Kidney (tissue), 14 donors: ENCODE results near the gene AUTS2. TPM values are rescaled to one million over a fixed set of nuclear protein-coding genes. Genes with fewer than 3 reads are reported as not detected.

Experiments used
- DNase-seq, 5 donors: peaks; one replicate each; pipeline ENCODE4 v3.0.0-alpha.2; 2013 to 2020
- FAIRE-seq: peaks from 2 replicates; lab custom pipeline; 2012; peaks lifted over from hg19 to GRCh38; lab: Jason Lieb, UNC
- H3K27ac ChIP-seq, 2 donors: one replicate each; pipeline ENCODE4 v1.7.0; 2013; ENCODE audit warnings: low read depth in 2 of 2, low read length in 2 of 2, inconsistent platforms in 1 of 2
- H3K27me3 ChIP-seq: one replicate; pipeline ENCODE4 v1.7.1; 2013; ENCODE audit warnings: low read length, inconsistent platforms; ENCODE audit not compliant: control insufficient read depth, insufficient read depth
- H3K36me3 ChIP-seq, 3 donors: one replicate each; pipeline versions ENCODE4 v1.7.0 to v1.7.1; 2013; ENCODE audit warnings: low read length in 3 of 3, control low read depth in 1 of 3, inconsistent platforms in 1 of 3; ENCODE audit not compliant: insufficient read depth in 3 of 3, control insufficient read depth in 2 of 3
- H3K4me1 ChIP-seq, 3 donors: one replicate each; pipeline versions ENCODE4 v1.7.0 to v1.7.1; 2013; ENCODE audit warnings: low read length in 3 of 3, inconsistent platforms in 1 of 3, low read depth in 1 of 3; ENCODE audit not compliant: control insufficient read depth in 2 of 3, insufficient read depth in 2 of 3
- H3K4me3 ChIP-seq, 3 donors: one replicate each; pipeline versions ENCODE4 v1.7.0 to v1.8.1; 2013; ENCODE audit warnings: low read length in 3 of 3, control low read depth in 1 of 3, inconsistent platforms in 1 of 3
- H3K9ac ChIP-seq, 3 donors: one replicate each; pipeline versions ENCODE4 v1.7.0 to v1.7.1; 2013; ENCODE audit warnings: low read length in 3 of 3, control low read depth in 1 of 3, inconsistent platforms in 1 of 3
- H3K9me3 ChIP-seq, 3 donors: one replicate each; pipeline versions ENCODE4 v1.7.0 to v1.7.1; 2013; ENCODE audit warnings: low read length in 3 of 3, control low read depth in 1 of 3, inconsistent platforms in 1 of 3; ENCODE audit not compliant: control insufficient read depth in 2 of 3, insufficient read depth in 1 of 3
- intact Hi-C: fragments of 100-400 bp; cut with DNase I; formaldehyde crosslinking; loops from one replicate; pipeline ENCODE4 v1.11.1; 2022
- polyA plus RNA-seq: library from polyadenylated mRNA; stranded (reverse); fragments of 350-450 nt; fragmentation: Illumina TruSeq; extraction: RNeasy Lipid Tissue Mini Kit (QIAGEN cat#74804); gene quantifications from one replicate; pipeline ENCODE4 v1.2.3, GENCODE V29; 2014; ENCODE audit warnings: low read depth, low replicate concordance; ENCODE audit not compliant: insufficient read depth
- total RNA-seq: library from RNA; stranded (reverse); fragmentation: NEBNext Ultra II Directional; extraction: Animal tissue kit (Norgen Biotek cat#: 25700); gene quantifications from one replicate; pipeline ENCODE4 v1.2.1, GENCODE V29; 2021
- TF ChIP-seq, protein P1 (sequence below): IDR thresholded peaks from 3 replicates; pipeline ENCODE4 v1.5.1; 2012; ENCODE audit warnings: mild to moderate bottlenecking, moderate library complexity, borderline replicate concordance; ENCODE audit not compliant: insufficient read depth; ENCODE audit errors: extremely low read depth
- donor health status: control.
- donor health status: control.
- donor health status: control.
- donor health status: control.
- donor health status: control.
- donor health status: DM: yes; HTN: yes; CAD: no.
- donor health status: Normal renal cell carcinoma (clear cell type).

Gene AUTS2
- total and polyA plus RNA-seq, 2 donors from 2014 or later: 5.2 to 33.8 TPM

DNA sequence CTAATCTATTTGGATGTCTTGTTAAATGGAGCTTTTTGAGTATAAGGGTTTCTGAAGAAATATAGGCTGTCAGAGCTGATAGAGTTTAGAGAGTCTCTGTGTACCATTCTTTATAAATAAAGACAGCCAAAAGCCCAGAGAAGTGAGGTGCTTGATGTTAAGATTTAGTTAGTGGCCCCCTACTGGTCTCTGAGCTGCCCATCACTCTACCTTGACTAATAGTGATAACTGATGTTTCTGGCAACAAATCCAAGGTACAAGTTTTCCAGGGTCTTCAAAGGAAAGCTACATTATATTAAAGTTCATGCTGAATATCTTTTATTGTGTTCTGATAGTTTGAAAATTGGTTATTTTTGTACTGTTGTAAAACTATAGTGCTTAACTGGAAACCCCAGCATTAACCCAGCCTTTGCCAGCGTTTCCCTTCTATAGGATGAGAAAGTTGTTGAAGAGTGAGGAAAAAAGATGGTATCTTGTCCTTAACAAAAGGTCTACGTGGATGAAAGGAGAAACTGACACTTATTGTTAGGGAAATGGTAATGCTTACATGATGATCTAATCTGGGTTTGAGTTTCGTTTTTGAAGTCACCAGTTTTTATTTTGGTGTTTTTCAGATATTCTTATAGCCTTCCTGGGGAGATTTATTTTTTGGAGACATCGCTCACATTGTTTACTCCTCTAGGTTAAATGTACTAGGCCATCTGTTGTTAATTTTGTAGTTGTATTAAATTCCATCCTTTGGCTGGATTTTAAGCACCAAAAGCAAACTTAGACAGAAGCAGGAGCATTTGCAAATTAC lies 79.0 kb downstream of the AUTS2 start:
- DNase-seq (no peak), FAIRE-seq (no peak)
- no peak overlapping the region for H3K9ac ChIP-seq
- no peaks in the 10 kb centered on the region for H3K36me3 ChIP-seq
- no peaks in the 10 kb centered on the region for H3K27me3 ChIP-seq
- intact Hi-C loops: no loop called here
- no peak overlapping the region for H3K27ac ChIP-seq
- H3K4me3 ChIP-seq: no peak overlapping the region
- TF ChIP-seq, protein P1, sequence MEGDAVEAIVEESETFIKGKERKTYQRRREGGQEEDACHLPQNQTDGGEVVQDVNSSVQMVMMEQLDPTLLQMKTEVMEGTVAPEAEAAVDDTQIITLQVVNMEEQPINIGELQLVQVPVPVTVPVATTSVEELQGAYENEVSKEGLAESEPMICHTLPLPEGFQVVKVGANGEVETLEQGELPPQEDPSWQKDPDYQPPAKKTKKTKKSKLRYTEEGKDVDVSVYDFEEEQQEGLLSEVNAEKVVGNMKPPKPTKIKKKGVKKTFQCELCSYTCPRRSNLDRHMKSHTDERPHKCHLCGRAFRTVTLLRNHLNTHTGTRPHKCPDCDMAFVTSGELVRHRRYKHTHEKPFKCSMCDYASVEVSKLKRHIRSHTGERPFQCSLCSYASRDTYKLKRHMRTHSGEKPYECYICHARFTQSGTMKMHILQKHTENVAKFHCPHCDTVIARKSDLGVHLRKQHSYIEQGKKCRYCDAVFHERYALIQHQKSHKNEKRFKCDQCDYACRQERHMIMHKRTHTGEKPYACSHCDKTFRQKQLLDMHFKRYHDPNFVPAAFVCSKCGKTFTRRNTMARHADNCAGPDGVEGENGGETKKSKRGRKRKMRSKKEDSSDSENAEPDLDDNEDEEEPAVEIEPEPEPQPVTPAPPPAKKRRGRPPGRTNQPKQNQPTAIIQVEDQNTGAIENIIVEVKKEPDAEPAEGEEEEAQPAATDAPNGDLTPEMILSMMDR: no peak
- H3K4me1 ChIP-seq: peaks cover 0 to 10% (median 0%) of the 10 kb centered on the region in 3 donors
- no peaks in the 10 kb centered on the region for H3K9me3 ChIP-seq

DNA sequence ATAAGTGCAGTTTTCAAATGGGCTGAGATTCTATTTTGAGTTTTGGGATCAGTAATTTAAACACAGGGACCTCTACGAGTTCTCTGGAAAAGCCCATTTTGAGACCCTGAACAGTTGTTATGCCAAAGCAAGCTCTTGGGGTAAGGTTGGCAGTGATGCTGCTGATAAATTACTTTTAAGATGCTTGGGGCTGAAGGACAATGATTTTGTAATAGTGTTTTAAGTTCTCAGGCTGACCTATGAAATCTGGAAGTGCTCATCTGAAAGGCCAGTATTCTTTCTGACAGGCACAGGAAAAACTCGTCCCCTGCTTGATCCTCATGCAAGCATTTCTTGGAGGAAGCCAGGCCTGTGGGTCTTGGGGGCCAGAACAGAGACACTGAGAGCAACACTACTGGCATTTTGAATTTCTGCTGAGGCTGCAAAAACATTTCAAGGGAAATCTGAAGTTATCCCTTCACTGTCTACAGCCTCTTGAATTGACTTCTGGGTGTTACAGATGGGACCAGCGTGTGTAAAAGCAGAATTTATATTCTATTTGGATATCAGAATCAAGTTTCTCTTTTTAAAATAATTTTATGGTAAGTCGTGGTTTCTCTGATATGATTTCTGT lies 79.7 kb downstream of the AUTS2 start:
- peak in 2 of 5 donors; percentile 24 to 49 for DNase-seq
- TF ChIP-seq, protein P1: no peak
- intact Hi-C loops: no loop called here

GRCh38 chr7:69678494-69679187 lies 80.4 kb downstream of the AUTS2 start:
- no peaks in the 10 kb centered on the region for H3K9me3 ChIP-seq
- H3K9ac ChIP-seq: no peak overlapping the region
- no peak for FAIRE-seq
- intact Hi-C loops: no loop called here
- peaks cover 0 to 10% (median 0%) of the 10 kb centered on the region in 3 donors for H3K4me1 ChIP-seq
- no peak overlapping the region for H3K27ac ChIP-seq
- peak in 4 of 5 donors; percentile 56 to 93 (median 82) for DNase-seq
- no peaks in the 10 kb centered on the region for H3K27me3 ChIP-seq
- H3K36me3 ChIP-seq: no peaks in the 10 kb centered on the region
- H3K4me3 ChIP-seq: no peak overlapping the region
- TF ChIP-seq, protein P1: no peak

More for the DNA sequence above, 79.7 kb downstream of the AUTS2 start:
- H3K9me3 ChIP-seq: no peaks in the 10 kb centered on the region
- no peaks in the 10 kb centered on the region for H3K27me3 ChIP-seq
- no peak overlapping the region for H3K4me3 ChIP-seq
- H3K36me3 ChIP-seq: no peaks in the 10 kb centered on the region
- no peak overlapping the region for H3K27ac ChIP-seq
- no peak overlapping the region for H3K9ac ChIP-seq
- FAIRE-seq: no peak
- H3K4me1 ChIP-seq: peaks cover 0 to 10% (median 0%) of the 10 kb centered on the region in 3 donors
